ENCODE data around the gene AR. TPM values are rescaled to one million over a fixed set of nuclear protein-coding genes. Genes with fewer than 3 reads are reported as not detected.

The AR gene
- total and polyA plus RNA-seq, 2 of the 13 experiments (the other 11 are each of a cell fraction or from before 2014, with no cell fraction given) = not detected

DNA sequence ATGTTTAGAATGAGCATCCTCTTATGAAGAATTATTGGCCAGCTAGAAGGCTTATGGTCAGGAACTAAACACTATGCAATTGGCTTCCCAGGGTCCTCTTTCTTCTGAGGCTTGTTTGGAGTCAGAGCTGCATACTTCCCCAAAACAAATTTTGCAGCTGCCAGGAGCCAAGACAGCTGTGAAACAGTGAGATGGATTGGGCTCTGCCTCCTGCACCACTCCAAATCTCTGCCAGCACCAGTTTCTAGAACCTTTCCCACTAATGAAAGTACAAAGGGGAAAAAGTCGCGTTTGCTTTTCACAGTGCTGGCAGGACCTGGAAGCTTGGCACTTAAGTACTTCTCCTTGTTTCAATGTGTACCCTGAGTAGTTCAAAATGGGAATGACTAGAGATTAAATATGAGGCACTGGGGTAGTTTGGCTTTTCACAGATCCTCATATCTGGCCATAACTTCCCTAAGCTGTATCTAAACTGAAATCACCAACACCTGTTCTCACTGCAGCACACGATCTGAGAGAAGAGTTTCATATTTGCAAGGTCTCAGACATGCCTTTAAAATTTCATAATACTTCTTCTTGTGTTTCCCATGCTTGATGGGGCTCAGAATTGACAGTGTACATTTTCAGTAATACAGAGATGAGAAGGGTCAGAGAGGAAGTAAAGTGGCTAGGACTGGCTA, 20.7 kb upstream of the AR start:
- H3K9ac ChIP-seq (ENCODE audit: insufficient read depth, low read depth, low read length) = no peak overlapping the region
- no peaks in the 10 kb centered on the region for H3K27me3 ChIP-seq (ENCODE audit: control insufficient read depth in 1 of 2, insufficient read depth in 2 of 2, low read length in 2 of 2)
- 0% methylated on average over 3 of the region's 3 CpGs for WGBS (ENCODE audit: low lambda C conversion rate)
- no peak overlapping the region for H3K4me3 ChIP-seq (replicated peaks in 1 of 3; ENCODE audit: insufficient read depth in 1 of 3, low read depth in 2 of 3, low read length in 3 of 3)
- H4K20me1 ChIP-seq (ENCODE audit: insufficient read depth, low read length) = no peaks in the 10 kb centered on the region
- no peaks in the 10 kb centered on the region for H3K79me2 ChIP-seq (ENCODE audit: insufficient read depth, low read length)
- no peaks in the 10 kb centered on the region for H3K9me3 ChIP-seq (ENCODE audit: low read length)
- no peak overlapping the region for H2AFZ ChIP-seq (ENCODE audit: low read length)
- FAIRE-seq = no peak
- H3K27ac ChIP-seq (ENCODE audit: extremely low read length, insufficient read depth, low read length) = no peak overlapping the region
- no peaks in the 10 kb centered on the region for H3K4me1 ChIP-seq (ENCODE audit: insufficient read depth, low read length)
- intact Hi-C loops (cut with micrococcal nuclease; ENCODE audit: unreplicated experiment) = no loop called here
- no TSS peak for BruUV-seq (replicated peaks)
- no peak overlapping the region for H3K4me2 ChIP-seq (ENCODE audit: low read depth, low read length)
- no peaks in the 10 kb centered on the region for H3K36me3 ChIP-seq (replicated peaks in 1 of 2; ENCODE audit: control insufficient read depth in 1 of 2, insufficient read depth in 2 of 2, low read length in 2 of 2)
- DNase-seq (ENCODE audit: low spot score) = no peak
- CTCF ChIA-PET (ENCODE audit: low intra/inter-chr PET ratio, low total read pairs) = no interaction called here
- in situ Hi-C loops (cut with HindIII; ENCODE audit: extremely low pct_ligation_motif_present, low pct_unique_long_range_greater_than_20kb) = no loop called here
- no peak for ATAC-seq
- POLR2A ChIA-PET = no interaction called here
- no peak for TF ChIP-seq ZSCAN30 (CRISPR knock-in tag; IDR thresholded peaks at IDR 0.05)
- TF ChIP-seq ZNF138 (CRISPR knock-in tag; IDR thresholded peaks at IDR 0.05; ENCODE audit: low read depth) = no peak
- TF ChIP-seq ISX (CRISPR knock-in tag; conservative IDR thresholded peaks at IDR 0.05) = no peak
- no peak for TF ChIP-seq SPEN (CRISPR knock-in tag; IDR thresholded peaks at IDR 0.05; ENCODE audit: low read depth)
- TF ChIP-seq, protein P1, sequence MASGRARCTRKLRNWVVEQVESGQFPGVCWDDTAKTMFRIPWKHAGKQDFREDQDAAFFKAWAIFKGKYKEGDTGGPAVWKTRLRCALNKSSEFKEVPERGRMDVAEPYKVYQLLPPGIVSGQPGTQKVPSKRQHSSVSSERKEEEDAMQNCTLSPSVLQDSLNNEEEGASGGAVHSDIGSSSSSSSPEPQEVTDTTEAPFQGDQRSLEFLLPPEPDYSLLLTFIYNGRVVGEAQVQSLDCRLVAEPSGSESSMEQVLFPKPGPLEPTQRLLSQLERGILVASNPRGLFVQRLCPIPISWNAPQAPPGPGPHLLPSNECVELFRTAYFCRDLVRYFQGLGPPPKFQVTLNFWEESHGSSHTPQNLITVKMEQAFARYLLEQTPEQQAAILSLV (CRISPR knock-in tag; IDR thresholded peaks at IDR 0.05; ENCODE audit: borderline replicate concordance) = no peak
- no peak for TF ChIP-seq E2F5 (CRISPR knock-in tag; conservative IDR thresholded peaks at IDR 0.05)
- TF ChIP-seq, protein P2, sequence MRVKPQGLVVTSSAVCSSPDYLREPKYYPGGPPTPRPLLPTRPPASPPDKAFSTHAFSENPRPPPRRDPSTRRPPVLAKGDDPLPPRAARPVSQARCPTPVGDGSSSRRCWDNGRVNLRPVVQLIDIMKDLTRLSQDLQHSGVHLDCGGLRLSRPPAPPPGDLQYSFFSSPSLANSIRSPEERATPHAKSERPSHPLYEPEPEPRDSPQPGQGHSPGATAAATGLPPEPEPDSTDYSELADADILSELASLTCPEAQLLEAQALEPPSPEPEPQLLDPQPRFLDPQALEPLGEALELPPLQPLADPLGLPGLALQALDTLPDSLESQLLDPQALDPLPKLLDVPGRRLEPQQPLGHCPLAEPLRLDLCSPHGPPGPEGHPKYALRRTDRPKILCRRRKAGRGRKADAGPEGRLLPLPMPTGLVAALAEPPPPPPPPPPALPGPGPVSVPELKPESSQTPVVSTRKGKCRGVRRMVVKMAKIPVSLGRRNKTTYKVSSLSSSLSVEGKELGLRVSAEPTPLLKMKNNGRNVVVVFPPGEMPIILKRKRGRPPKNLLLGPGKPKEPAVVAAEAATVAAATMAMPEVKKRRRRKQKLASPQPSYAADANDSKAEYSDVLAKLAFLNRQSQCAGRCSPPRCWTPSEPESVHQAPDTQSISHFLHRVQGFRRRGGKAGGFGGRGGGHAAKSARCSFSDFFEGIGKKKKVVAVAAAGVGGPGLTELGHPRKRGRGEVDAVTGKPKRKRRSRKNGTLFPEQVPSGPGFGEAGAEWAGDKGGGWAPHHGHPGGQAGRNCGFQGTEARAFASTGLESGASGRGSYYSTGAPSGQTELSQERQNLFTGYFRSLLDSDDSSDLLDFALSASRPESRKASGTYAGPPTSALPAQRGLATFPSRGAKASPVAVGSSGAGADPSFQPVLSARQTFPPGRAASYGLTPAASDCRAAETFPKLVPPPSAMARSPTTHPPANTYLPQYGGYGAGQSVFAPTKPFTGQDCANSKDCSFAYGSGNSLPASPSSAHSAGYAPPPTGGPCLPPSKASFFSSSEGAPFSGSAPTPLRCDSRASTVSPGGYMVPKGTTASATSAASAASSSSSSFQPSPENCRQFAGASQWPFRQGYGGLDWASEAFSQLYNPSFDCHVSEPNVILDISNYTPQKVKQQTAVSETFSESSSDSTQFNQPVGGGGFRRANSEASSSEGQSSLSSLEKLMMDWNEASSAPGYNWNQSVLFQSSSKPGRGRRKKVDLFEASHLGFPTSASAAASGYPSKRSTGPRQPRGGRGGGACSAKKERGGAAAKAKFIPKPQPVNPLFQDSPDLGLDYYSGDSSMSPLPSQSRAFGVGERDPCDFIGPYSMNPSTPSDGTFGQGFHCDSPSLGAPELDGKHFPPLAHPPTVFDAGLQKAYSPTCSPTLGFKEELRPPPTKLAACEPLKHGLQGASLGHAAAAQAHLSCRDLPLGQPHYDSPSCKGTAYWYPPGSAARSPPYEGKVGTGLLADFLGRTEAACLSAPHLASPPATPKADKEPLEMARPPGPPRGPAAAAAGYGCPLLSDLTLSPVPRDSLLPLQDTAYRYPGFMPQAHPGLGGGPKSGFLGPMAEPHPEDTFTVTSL (CRISPR knock-in tag; IDR thresholded peaks at IDR 0.05; ENCODE audit: borderline replicate concordance) = no peak
- TF ChIP-seq SP4 (CRISPR knock-in tag; IDR thresholded peaks at IDR 0.05) = no peak
- no peak for TF ChIP-seq RFX1 (IDR thresholded peaks at IDR 0.05)
- no peak for TF ChIP-seq REL (CRISPR knock-in tag; conservative IDR thresholded peaks at IDR 0.05)
- no peak for TF ChIP-seq FOXP4 (CRISPR knock-in tag; IDR thresholded peaks at IDR 0.05)
